H1 (cell line): ENCODE measurements around the gene STRADB.

ENCODE experiments used
- ASH2L ChIP-seq: fragments of 200-600, 300-600 bp; sonication (generic); IDR thresholded peaks from one replicate; pipeline ENCODE4 v1.7.1; 2017; ENCODE audit warnings: low read length
- BRCA1 ChIP-seq: IDR thresholded peaks from 2 replicates; pipeline ENCODE4 v1.6.1; 2012; ENCODE audit warnings: low read depth, low read length, improper control_type of control experiment
- CTCF ChIP-seq, 3 experiments: IDR thresholded peaks; 1 replicate in 2 of 3; 2 replicates in 1 of 3; pipeline versions ENCODE4 v1.5.1 to v1.6.1; 2011; ENCODE audit warnings: low read length in 3 of 3, mild to moderate bottlenecking in 3 of 3, inconsistent platforms in 2 of 3, low read depth in 1 of 3, moderate library complexity in 1 of 3; ENCODE audit not compliant: insufficient read depth in 1 of 3; ENCODE audit errors: control extremely low read depth in 1 of 3
- HDAC6 ChIP-seq: IDR thresholded peaks from one replicate; pipeline ENCODE4 v1.7.1; 2012; ENCODE audit warnings: low read depth, mild to moderate bottlenecking, inconsistent platforms, low read length, moderate library complexity
- JUN ChIP-seq: IDR thresholded peaks from 2 replicates; pipeline ENCODE4 v1.6.1; 2011; ENCODE audit warnings: low read depth, mild to moderate bottlenecking, improper control_type of control experiment, low read length
- JUND ChIP-seq: IDR thresholded peaks from 2 replicates; pipeline ENCODE4 v1.6.1; 2011; ENCODE audit warnings: mild to moderate bottlenecking, improper control_type of control experiment, low read length
- KDM4A ChIP-seq: IDR thresholded peaks from one replicate; pipeline ENCODE4 v1.7.1; 2012; ENCODE audit warnings: low read depth, mild to moderate bottlenecking, moderate library complexity, low read length, inconsistent platforms; ENCODE audit not compliant: severe bottlenecking
- POLR2A ChIP-seq, 2 experiments: IDR thresholded peaks; 1 replicate in 1 of 2; 2 replicates in 1 of 2; pipeline ENCODE4 v1.6.1; 2011; ENCODE audit warnings: low read depth in 2 of 2, low read length in 2 of 2, mild to moderate bottlenecking in 2 of 2; ENCODE audit errors: control extremely low read depth in 1 of 2
- POLR2AphosphoS5 ChIP-seq: IDR thresholded peaks from 2 replicates; pipeline ENCODE4 v1.6.1; 2011; ENCODE audit warnings: low read depth, low read length
- RFX5 ChIP-seq: IDR thresholded peaks from 2 replicates; pipeline ENCODE4 v1.6.1; 2011; ENCODE audit warnings: low read depth, low read length, improper control_type of control experiment, borderline replicate concordance
- RXRA ChIP-seq: IDR thresholded peaks from 2 replicates; pipeline ENCODE4 v1.6.1; 2011; ENCODE audit warnings: low read depth, mild to moderate bottlenecking, low read length, moderate library complexity; ENCODE audit not compliant: insufficient read depth
- TBP ChIP-seq: IDR thresholded peaks from 2 replicates; pipeline ENCODE4 v1.6.1; 2011; ENCODE audit warnings: low read depth, low read length, improper control_type of control experiment

GRCh38 chr2:201433394-201433995 is 18.0 kb upstream of the STRADB start:
- TF ChIP-seq ASH2L = no peak
- no peak for TF ChIP-seq CTCF (IDR thresholded peaks at IDR 0.05; ENCODE audit: control extremely low read depth in 1 of 3, insufficient read depth in 1 of 3, low read depth in 1 of 3, low read length in 3 of 3)
- no peak for TF ChIP-seq TBP
- no peak for TF ChIP-seq JUND
- TF ChIP-seq POLR2A (IDR thresholded peaks at IDR 0.05; ENCODE audit: control extremely low read depth in 1 of 2, low read depth in 2 of 2, low read length in 2 of 2) = no peak
- TF ChIP-seq POLR2AphosphoS5 = no peak
- TF ChIP-seq RXRA = no peak
- no peak for TF ChIP-seq BRCA1
- TF ChIP-seq JUN = no peak
- TF ChIP-seq RFX5 = no peak
- TF ChIP-seq HDAC6 = no peak
- no peak for TF ChIP-seq KDM4A
